ENCODE data around the gene GHRL.

DNA sequence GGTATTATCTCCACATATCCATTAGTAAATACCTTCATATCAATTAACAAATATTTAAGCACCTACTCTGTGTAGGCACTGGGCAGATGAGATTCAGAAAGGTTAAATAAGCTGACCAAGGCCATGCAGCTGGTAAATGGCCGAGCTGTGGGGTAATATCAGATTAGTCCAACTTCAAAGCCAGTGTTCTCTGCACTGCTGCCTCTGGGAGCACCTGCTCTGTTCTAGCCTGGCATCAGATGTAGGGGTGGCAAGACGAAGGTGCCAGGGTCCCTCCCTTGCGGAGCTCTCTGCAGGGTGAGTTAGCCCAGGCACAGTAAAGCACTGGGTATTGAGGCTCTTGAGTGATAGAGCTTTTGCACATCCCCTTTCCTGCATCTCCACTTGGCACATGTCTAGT lies 39.0 kb downstream of the GHRL start:
- TF ChIP-seq, protein P1, sequence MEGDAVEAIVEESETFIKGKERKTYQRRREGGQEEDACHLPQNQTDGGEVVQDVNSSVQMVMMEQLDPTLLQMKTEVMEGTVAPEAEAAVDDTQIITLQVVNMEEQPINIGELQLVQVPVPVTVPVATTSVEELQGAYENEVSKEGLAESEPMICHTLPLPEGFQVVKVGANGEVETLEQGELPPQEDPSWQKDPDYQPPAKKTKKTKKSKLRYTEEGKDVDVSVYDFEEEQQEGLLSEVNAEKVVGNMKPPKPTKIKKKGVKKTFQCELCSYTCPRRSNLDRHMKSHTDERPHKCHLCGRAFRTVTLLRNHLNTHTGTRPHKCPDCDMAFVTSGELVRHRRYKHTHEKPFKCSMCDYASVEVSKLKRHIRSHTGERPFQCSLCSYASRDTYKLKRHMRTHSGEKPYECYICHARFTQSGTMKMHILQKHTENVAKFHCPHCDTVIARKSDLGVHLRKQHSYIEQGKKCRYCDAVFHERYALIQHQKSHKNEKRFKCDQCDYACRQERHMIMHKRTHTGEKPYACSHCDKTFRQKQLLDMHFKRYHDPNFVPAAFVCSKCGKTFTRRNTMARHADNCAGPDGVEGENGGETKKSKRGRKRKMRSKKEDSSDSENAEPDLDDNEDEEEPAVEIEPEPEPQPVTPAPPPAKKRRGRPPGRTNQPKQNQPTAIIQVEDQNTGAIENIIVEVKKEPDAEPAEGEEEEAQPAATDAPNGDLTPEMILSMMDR (IDR thresholded peaks at IDR 0.05) = no peak
- TF ChIP-seq EZH2phosphoT487 (IDR thresholded peaks at IDR 0.05) (no peak), EZH2 (IDR thresholded peaks at IDR 0.05) (no peak)
